K562 (cell line): ENCODE data around the gene CACNA2D3. TPM values are rescaled to one million over a fixed set of nuclear protein-coding genes. Genes with fewer than 3 reads are reported as not detected.

Experiments
- MCM3 ChIP-seq: fragments of 450-650 bp; IDR thresholded peaks from 2 replicates; pipeline ENCODE4 v1.6.1; 2016
- polyA plus RNA-seq, 8 experiments: library from polyadenylated mRNA; depleted of rRNA in 4 of 8; stranded (reverse) in 5 of 8; unstranded in 3 of 8; fragments of >200 nt; fragmentation: Nextera tagmentation in 2 of 8; fragmentation: Illumina TruSeq in 1 of 8; extraction: Ambion mirVana in 2 of 8; extraction: Trizol in 1 of 8; gene quantifications; 2 replicates each; pipeline versions ENCODE4 v1.2.1 to v1.2.3, GENCODE V29; 2011 to 2014; ENCODE audit warnings: inconsistent platforms in 1 of 8, missing spikeins in 1 of 8
- total RNA-seq, 7 experiments: library from RNA; depleted of rRNA in 6 of 7; stranded (reverse); fragments of >200 nt in 6 of 7; fragmentation: Illumina TruSeq in 2 of 7; extraction: Trizol in 2 of 7; gene quantifications; 2 replicates each; pipeline versions ENCODE4 v1.2.1 to v1.2.3, GENCODE V29; 2011 to 2021; ENCODE audit warnings: low replicate concordance in 1 of 7
- TF ChIP-seq, protein P1 (sequence below), 2 experiments: fragments of 450-650 bp in 1 of 2; sonication (generic) in 1 of 2; formaldehyde crosslinking in 1 of 2; IDR thresholded peaks; 2 replicates each; pipeline versions ENCODE4 v1.7.1 to v1.9.0; 2016 to 2022; ENCODE audit warnings: inconsistent platforms in 1 of 2, mild to moderate bottlenecking in 1 of 2, missing genetic modification reagents in 1 of 2

Gene CACNA2D3
- total and polyA plus RNA-seq, 9 of the 15 experiments (the other 6 are each of a cell fraction or from before 2014, with no cell fraction given): 0.01 TPM; not detected in 8

DNA sequence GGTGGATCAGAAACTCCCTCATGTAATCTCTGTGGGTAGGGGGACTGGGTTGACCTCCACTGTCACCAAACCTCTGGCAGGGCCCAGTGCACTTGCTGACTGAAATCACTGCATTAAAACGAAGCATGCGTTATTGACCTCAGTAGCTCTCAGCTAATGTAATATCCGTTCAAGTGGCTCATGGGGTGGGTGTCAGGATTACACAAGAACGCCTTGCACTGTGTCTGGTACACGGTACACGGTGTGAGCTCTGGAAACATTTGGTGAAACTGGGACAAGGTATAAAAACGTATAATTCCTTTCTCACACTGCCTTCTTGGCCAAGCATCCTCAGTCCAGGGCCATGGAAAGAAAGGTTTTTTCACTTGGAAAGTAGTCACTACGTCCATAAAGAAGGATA, 793.6 kb downstream of the CACNA2D3 start (continued):
- TF ChIP-seq, protein P1, sequence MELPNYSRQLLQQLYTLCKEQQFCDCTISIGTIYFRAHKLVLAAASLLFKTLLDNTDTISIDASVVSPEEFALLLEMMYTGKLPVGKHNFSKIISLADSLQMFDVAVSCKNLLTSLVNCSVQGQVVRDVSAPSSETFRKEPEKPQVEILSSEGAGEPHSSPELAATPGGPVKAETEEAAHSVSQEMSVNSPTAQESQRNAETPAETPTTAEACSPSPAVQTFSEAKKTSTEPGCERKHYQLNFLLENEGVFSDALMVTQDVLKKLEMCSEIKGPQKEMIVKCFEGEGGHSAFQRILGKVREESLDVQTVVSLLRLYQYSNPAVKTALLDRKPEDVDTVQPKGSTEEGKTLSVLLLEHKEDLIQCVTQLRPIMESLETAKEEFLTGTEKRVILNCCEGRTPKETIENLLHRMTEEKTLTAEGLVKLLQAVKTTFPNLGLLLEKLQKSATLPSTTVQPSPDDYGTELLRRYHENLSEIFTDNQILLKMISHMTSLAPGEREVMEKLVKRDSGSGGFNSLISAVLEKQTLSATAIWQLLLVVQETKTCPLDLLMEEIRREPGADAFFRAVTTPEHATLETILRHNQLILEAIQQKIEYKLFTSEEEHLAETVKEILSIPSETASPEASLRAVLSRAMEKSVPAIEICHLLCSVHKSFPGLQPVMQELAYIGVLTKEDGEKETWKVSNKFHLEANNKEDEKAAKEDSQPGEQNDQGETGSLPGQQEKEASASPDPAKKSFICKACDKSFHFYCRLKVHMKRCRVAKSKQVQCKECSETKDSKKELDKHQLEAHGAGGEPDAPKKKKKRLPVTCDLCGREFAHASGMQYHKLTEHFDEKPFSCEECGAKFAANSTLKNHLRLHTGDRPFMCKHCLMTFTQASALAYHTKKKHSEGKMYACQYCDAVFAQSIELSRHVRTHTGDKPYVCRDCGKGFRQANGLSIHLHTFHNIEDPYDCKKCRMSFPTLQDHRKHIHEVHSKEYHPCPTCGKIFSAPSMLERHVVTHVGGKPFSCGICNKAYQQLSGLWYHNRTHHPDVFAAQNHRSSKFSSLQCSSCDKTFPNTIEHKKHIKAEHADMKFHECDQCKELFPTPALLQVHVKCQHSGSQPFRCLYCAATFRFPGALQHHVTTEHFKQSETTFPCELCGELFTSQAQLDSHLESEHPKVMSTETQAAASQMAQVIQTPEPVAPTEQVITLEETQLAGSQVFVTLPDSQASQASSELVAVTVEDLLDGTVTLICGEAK (IDR thresholded peaks at IDR 0.05): no peak
- TF ChIP-seq, protein P1 (CRISPR knock-in tag; IDR thresholded peaks at IDR 0.05): no peak
- TF ChIP-seq MCM3: no peak
